HS-27A (cell line): Measurements from ENCODE around the gene RBPJL.

Experiments
- DNase-seq: peaks from one replicate; pipeline ENCODE4 v3.0.0-alpha.2; 2012; ENCODE audit warnings: low read depth, missing footprints

Gene RBPJL

GRCh38 chr20:45317826-45318225, 11.2 kb downstream of the RBPJL start:
- no peak for DNase-seq

GRCh38 chr20:45318386-45318939, 11.8 kb downstream of the RBPJL start:
- no peak for DNase-seq

GRCh38 chr20:45318948-45319347, 12.3 kb downstream of the RBPJL start:
- DNase-seq, result no peak

GRCh38 chr20:45320948-45321595, 14.4 kb downstream of the RBPJL start:
- DNase-seq, result no peak

DNA sequence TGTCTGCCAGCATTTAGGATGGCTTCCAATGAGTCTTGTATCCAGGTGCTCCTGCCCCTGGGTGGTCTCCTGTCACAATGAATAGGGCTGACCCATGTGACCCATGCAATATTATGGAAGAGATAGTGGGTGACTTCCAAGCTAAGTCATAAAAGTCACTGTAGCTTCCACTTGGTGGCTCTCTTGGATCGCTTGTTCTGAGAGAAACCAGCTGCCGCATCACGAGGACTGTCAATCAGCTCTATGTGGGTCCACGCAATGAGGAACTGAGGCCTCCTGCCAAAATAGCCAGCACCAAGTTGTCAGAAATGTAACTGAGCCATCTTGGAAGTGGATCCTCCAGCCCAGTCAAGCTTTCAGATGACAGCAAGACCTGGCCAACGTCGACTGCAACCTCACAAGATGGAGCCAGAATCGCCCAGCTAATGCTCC, 16.3 kb downstream of the RBPJL start:
- DNase-seq, result no peak

DNA sequence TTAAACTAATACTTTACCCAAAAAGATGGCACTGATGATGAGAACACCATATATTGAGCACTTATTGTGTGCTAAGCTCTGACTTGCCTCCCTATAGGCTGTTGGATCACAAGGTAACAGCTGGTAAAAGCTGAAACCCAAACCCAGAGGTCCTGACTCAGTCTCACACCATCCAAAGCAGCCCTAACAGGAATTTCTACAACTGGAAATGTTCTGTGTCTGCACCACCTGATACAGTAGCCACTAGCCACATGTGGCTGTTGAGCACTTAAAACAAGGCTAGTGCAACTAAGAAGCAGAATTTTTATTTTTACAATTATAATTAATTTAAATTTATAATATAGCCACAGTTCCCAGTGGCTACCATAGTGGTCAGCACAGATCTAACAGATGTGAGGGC, 17.1 kb downstream of the RBPJL start:
- DNase-seq, result no peak

DNA sequence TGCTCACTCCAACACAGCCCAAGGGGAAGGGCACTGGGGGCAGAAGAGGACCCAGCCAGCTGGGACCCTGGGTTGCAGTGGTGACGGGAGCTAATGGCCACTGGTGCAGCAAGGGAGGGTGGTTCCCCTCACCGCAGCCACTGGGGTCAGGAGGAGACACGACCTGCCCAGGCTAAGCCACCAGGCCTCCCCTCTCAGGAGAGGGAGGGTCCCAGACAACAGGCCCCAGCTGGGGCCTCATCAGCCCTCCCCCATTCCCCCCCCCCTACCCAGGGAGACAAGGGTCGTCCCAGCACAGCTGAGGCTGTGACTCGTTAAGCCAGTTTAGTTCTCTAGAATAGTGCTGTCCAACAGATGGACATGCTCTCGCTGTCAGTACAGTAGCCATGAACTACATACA, 18.7 kb downstream of the RBPJL start:
- DNase-seq, result no peak

GRCh38 chr20:45328451-45328850, 21.8 kb downstream of the RBPJL start:
- DNase-seq, result no peak

DNA sequence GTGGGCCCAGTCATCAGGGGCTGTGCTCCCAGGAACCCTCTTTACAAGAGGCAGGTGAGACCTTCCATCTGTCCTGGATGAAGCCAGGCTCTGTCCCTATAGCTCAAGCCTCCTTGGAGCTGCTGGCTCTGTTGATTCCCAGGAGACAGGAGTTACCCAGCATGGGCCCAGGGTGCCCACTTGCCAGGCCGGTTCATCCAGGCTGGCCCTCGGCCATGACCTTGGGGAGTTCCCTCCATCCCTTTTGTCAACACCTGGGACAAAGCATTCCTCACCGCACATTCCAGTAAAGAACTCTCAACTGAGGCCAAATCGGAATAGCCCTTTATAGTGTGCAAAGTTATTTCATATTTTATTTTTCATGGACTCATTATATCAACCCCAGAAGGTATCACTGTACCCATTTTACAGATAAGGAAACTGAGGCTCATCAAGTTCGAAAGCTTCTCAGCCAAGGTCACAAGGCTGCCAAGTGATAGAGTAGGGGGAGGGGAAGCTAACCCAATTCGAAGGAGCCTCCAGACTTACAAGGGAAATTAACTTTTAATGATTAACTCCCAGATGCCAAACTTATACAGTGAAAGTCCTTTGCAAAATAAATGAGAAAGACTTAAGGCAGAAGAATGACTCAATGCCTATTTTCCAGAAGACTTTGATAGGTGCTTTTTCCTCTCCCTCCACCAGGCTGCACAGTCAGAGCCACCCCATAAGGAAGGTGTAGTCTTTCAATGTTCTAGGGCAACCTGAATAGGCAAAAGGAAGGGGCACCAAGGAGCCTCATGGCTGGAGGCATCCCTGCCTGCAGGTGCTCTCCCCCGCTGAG, 23.1 kb downstream of the RBPJL start:
- no peak for DNase-seq

DNA sequence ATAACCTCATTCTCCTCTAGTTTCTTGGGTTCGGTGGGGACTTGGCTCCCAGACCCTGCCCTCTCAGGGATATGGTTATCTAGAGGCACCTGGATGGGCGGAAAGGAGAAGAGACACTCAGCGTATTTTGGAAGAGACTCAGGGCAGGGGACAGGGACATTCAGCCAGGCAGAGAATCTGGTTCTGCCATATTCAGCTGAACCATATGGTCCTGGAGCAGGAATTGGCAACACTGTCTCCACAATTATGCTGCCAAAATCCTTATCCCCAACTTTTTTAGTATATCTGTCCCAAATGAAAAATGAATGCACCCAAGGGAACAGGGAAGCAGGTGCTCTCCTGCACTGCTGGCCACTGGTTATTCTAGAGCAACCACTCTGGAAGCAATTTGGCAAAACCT, 23.8 kb downstream of the RBPJL start:
- DNase-seq, result no peak

DNA sequence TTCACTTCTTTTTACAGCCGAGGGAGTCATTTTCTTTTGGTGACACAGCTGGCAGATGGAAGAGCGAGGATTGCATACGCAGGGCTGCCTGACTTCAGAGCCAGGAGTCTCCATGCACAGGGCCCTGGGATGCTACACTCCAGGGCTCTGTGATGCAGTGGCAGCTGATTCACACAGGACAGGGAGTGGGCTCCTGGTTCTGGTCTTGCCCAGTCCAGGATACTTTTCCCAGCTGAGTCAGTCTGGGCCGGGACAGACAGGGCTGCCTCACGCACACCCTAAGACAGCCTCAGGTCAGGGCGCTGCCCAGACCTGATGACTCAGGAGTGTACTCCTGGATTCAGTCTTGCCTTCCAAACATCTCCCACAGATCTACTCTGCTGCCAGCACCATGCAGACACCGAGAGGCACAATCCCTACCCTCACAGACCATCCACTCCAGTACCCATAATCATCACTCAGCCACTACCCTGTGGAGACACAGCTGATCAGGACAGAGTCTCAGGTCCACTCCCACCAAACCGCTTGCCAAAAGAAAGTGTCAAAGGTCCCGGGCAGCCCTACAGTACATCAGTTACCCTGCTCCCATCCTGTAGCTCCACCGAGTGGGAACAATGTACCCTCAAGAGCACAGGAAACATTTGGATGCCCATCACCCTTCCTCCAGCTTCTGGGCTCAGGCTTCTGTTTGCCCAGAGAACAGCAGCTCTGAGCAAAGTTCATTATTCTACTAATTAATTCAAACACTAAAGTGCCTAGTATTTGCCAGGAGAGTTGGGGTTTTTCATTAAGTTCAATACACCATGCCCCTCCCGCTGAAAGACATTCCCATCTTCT, 30.1 kb downstream of the RBPJL start:
- no peak for DNase-seq

GRCh38 chr20:45337367-45338120, 30.9 kb downstream of the RBPJL start:
- no peak for DNase-seq

DNA sequence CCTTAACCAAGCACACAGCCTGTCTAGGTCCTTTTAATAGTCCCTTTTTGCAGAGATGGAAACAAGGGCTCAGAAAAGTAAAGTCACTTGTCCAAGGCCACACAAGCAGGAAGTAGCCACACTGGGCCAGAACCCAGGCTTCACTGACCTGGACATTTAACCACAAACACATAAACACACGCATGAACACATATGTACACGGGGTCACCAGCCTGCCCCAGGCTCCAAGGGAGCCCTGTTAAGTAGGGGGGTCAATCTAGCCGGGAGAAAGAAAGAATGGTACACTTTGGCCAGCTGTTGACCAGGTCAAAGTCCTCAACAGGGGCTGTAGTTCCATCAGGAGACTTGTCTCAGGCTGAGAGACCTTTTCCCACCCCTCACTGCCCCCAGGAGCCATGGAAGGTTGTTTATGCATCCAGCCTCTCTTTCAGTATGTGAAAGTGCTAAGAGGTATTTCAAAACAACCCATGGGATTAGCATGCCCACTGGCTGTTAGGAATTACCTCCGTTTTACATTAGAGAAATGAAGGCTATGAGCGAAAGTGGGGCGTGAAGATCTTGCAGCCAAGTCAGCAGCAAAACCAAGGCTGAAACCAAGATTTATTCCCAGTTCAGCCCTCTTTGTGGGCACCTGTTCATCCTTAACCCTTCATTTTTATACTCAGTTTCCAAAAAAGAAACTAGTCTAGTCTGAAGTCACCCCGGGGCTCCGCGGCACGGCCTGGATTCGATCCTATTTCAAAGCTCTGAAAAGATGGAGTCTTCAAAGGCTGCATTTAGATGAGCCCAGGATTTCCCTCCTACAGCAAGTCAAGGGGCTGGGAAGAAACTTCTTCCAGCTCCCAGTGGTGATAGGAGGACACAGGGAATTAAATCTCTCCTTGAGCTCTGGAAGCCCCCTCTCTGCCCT, 31.7 kb downstream of the RBPJL start:
- DNase-seq, result no peak

- DNase-seq, result no peak
These were observed 32.4 kb downstream of the RBPJL start for GRCh38 chr20:45339084-45339483.

DNA sequence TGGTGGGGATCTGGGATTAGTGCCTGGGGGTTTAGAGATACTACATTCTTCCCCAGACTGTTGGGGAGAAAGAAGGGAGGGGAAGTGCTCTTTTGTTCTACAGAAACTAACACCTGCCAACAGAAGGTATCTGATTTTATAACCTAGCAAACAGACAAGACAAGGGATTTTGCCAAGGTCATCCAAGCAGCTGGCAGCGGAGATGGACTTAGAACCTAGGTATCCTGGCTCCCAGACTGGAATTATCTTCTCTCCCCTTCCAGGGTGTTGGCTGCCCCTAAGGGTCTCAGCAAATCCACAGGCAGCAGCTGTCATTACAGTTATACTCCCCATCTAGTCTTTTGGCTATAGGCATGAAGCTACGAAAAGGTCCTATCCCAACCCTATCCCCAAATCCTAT, 33.2 kb downstream of the RBPJL start:
- no peak for DNase-seq

- no peak for DNase-seq
These were observed 33.7 kb downstream of the RBPJL start for GRCh38 chr20:45340236-45340847.

GRCh38 chr20:45340951-45341350, 34.3 kb downstream of the RBPJL start:
- DNase-seq, result no peak

GRCh38 chr20:45341579-45341938, 34.9 kb downstream of the RBPJL start:
- no peak for DNase-seq

GRCh38 chr20:45341939-45342854, 35.6 kb downstream of the RBPJL start:
- no peak for DNase-seq
